Psoas muscle (tissue), 8 donors: Measurements from ENCODE around the gene BAIAP2. TPM values are rescaled to one million over a fixed set of nuclear protein-coding genes. Genes with fewer than 3 reads are reported as not detected.

Experiments
- ATAC-seq, 4 donors: fragments of 200-7000 bp; cut with Tn5 transposase; one replicate each; pipeline ENCODE4 v1.9.1; 2020; ENCODE audit warnings: moderate library complexity in 3 of 4, mild to moderate bottlenecking in 2 of 4
- DNase-seq, 2 donors: peaks; one replicate each; pipeline ENCODE4 v3.0.0-alpha.2; 2020
- H3K27ac ChIP-seq: fragments of 200-600 bp; one replicate; pipeline ENCODE4 v1.8.0; 2022
- H3K27me3 ChIP-seq, 3 donors: fragments of 200-600 bp in 1 of 3; one replicate each; pipeline versions ENCODE4 v1.6.1 to v1.8.0; 2013 to 2022; ENCODE audit warnings: low read length in 2 of 3, mild to moderate bottlenecking in 2 of 3, moderate library complexity in 1 of 3; ENCODE audit not compliant: insufficient read depth in 3 of 3
- H3K36me3 ChIP-seq, 2 donors: fragments of 200-600 bp in 1 of 2; one replicate each; pipeline versions ENCODE4 v1.6.1 to v1.8.0; 2013 to 2022; ENCODE audit warnings: low read depth in 1 of 2, mild to moderate bottlenecking in 1 of 2, moderate library complexity in 1 of 2; ENCODE audit not compliant: insufficient read depth in 1 of 2
- H3K4me1 ChIP-seq: fragments of 200-600 bp; one replicate; pipeline ENCODE4 v1.8.0; 2022
- H3K4me3 ChIP-seq: fragments of 200-600 bp; one replicate; pipeline ENCODE4 v1.8.0; 2022; ENCODE audit warnings: mild to moderate bottlenecking
- H3K9me3 ChIP-seq: fragments of 200-600 bp; one replicate; pipeline ENCODE4 v1.8.0; 2022
- CTCF ChIP-seq: fragments of 200-600 bp; IDR thresholded peaks from one replicate; pipeline ENCODE4 v1.8.0; 2022; ENCODE audit warnings: antibody characterized with exemption
- WGBS, 3 donors: extraction: QIAGEN DNeasy Blood & Tissue Kit; methylation state at CpG; one replicate each; pipeline versions ENCODE4 v1.1.6 to v1.1.7; 2013; 5-methylcytosine and 5-hydroxymethylcytosine counted together
- intact Hi-C, 2 donors: fragments of 100-400 bp; cut with DNase I; formaldehyde crosslinking; loops; one replicate each; pipeline versions ENCODE4 v1.11.0 to v1.14.2; 2022
- polyA plus RNA-seq, 3 donors: library from polyadenylated mRNA; stranded (reverse); fragments of 200-250 nt; gene quantifications; one replicate each; pipeline ENCODE4 v1.2.3, GENCODE V29; 2013
- total RNA-seq, 4 donors: library from RNA; stranded (reverse); fragmentation: NEBNext Ultra II Directional in 2 of 4; extraction: Animal tissue kit (Norgen Biotek cat#: 25700) in 2 of 4; gene quantifications; one replicate each; pipeline versions ENCODE4 v1.2.1 to v1.2.4, GENCODE V29; 2021 to 2023
- donor health status: healthy with polysubstance abuse.
- donor health status: DM: no; HTN: no; CAD: no; lungs with moderate emphysema.
- donor health status: Bipolar disorder and iron deficiency.
- donor health status: healthy.
- donor health status: DM: yes; HTN: yes; CAD: no.
- donor health status: DM: no; HTN: no; CAD: no.
- donor health status: DM: no; HTN: no; CAD: no.
- donor health status: DM: yes; HTN: yes; CAD: no.

Gene BAIAP2
- total and polyA plus RNA-seq, 7 donors, result 3.9 to 28.9 (median 8.6) TPM

GRCh38 chr17:81094509-81095382, 59.8 kb downstream of the BAIAP2 start:
- ATAC-seq (peak; percentile 42 to 72 (median 65)), DNase-seq (peak; percentile 78 to 81)
- intact Hi-C loops, result loop anchor here (10.0 kb wide), 2 partner anchors 210 to 670 kb away; no protein-coding TSS in a partner anchor
- Histone ChIP-seq H3K27ac (peak overlapping the region; percentile 53), H3K4me1 (peaks cover 28% of the 10 kb centered on the region), H3K9me3 (no peaks in the 10 kb centered on the region), H3K36me3 (no peaks in the 10 kb centered on the region), H3K4me3 (no peak overlapping the region), H3K27me3 (peaks cover 0 to 8% (median 0%) of the 10 kb centered on the region in 3 donors)
- no peak for TF ChIP-seq CTCF
- WGBS, 3 donors, result 26 to 29% (median 28%) methylated on average over 33 of the region's 33 CpGs

GRCh38 chr17:81095383-81095762, 60.4 kb downstream of the BAIAP2 start:
- no peak for TF ChIP-seq CTCF
- Histone ChIP-seq H3K9me3 (no peaks in the 10 kb centered on the region), H3K4me1 (peaks cover 28% of the 10 kb centered on the region), H3K36me3 (no peaks in the 10 kb centered on the region), H3K4me3 (no peak overlapping the region), H3K27ac (peak overlapping the region; percentile 53), H3K27me3 (peaks cover 0 to 8% (median 0%) of the 10 kb centered on the region in 3 donors)
- intact Hi-C loops, result loop anchor here (10.0 kb wide), 2 partner anchors 211 to 671 kb away; no protein-coding TSS in a partner anchor
- WGBS, 3 donors, result 29 to 43% (median 39%) methylated on average over 10 to 13 of the region's 13 CpGs
- peak in 1 of 2 donors; percentile 76 for DNase-seq
- ATAC-seq, result peak; percentile 82 to 90 (median 86)

- Histone ChIP-seq H3K4me3 (no peak overlapping the region), H3K36me3 (no peaks in the 10 kb centered on the region), H3K9me3 (no peaks in the 10 kb centered on the region), H3K4me1 (peaks cover 28% of the 10 kb centered on the region), H3K27me3 (peaks cover 0 to 8% (median 0%) of the 10 kb centered on the region in 3 donors), H3K27ac (no peak overlapping the region)
- ATAC-seq (no peak), DNase-seq (no peak)
- TF ChIP-seq CTCF, result no peak
- 91 to 95% (median 92%) methylated on average over 7 of the region's 7 CpGs for WGBS, 3 donors
- intact Hi-C loops, result loop anchor here (2.0 to 10.0 kb wide), 4 partner anchors 74 to 672 kb away; partner anchors contain the start of gene CHMP6 (in 1 of the 2)
These were observed 61.8 kb downstream of the BAIAP2 start for GRCh38 chr17:81096741-81097133.

- DNase-seq, result peak; percentile 87 to 88
- peak overlapping the region; percentile 45 for H3K4me3 ChIP-seq
- H3K36me3 ChIP-seq, result no peaks in the 10 kb centered on the region
- 18 to 29% (median 22%) methylated on average over 28 to 31 of the region's 31 CpGs for WGBS, 3 donors
- peaks cover 0 to 8% (median 0%) of the 10 kb centered on the region in 3 donors for H3K27me3 ChIP-seq
- peak; percentile 55 to 64 (median 56) for ATAC-seq
- peaks cover 28% of the 10 kb centered on the region for H3K4me1 ChIP-seq
- peak; percentile 59 for TF ChIP-seq CTCF
- intact Hi-C loops, result loop anchor here (2.0 to 10.0 kb wide), 4 partner anchors 75 to 673 kb away; partner anchors contain the start of gene CHMP6 (in 1 of the 2)
- no peak overlapping the region for H3K27ac ChIP-seq
- H3K9me3 ChIP-seq, result no peaks in the 10 kb centered on the region
These were observed 62.4 kb downstream of the BAIAP2 start for GRCh38 chr17:81097134-81097942.
